HepG2 (cell line): ENCODE data around the gene NDUFS2. TPM values are rescaled to one million over a fixed set of nuclear protein-coding genes. Genes with fewer than 3 reads are reported as not detected.

Source experiments
- CAMTA2 ChIP-seq: sonication (generic); formaldehyde crosslinking; IDR thresholded peaks from 2 replicates; pipeline ENCODE4 v1.4.0; 2020; ENCODE audit warnings: mild to moderate bottlenecking, missing genetic modification reagents, borderline replicate concordance
- HDAC1 ChIP-seq: sonication (generic); formaldehyde crosslinking; IDR thresholded peaks from 2 replicates; pipeline ENCODE4 v1.5.1; 2020; ENCODE audit warnings: mild to moderate bottlenecking, missing genetic modification reagents
- IRF2 ChIP-seq: IDR thresholded peaks from 2 replicates; pipeline ENCODE4 v1.6.1; 2018; ENCODE audit warnings: missing genetic modification reagents, missing compliant biosample characterization
- NFE2L2 ChIP-seq: fragments of 150-350 bp; IDR thresholded peaks from 2 replicates; pipeline ENCODE4 v1.6.1; 2014; ENCODE audit warnings: low read length
- PATZ1 ChIP-seq: sonication (generic); formaldehyde crosslinking; IDR thresholded peaks from 2 replicates; pipeline ENCODE4 v1.4.0; 2020; ENCODE audit warnings: missing genetic modification reagents
- PBX3 ChIP-seq: sonication (generic); formaldehyde crosslinking; IDR thresholded peaks from 2 replicates; pipeline ENCODE4 v1.8.1; 2023; ENCODE audit warnings: missing genetic modification reagents, inconsistent platforms, borderline replicate concordance
- POLR2G ChIP-seq: fragments of 200-400 bp; formaldehyde crosslinking; IDR thresholded peaks from 2 replicates; pipeline ENCODE4 v1.6.1; 2018; ENCODE audit warnings: mild to moderate bottlenecking, low read depth, low read length, moderate library complexity
- RBM22 ChIP-seq: fragments of 200-400 bp; formaldehyde crosslinking; optimal IDR thresholded peaks from 2 replicates; pipeline ENCODE3; 2017; ENCODE audit warnings: mild to moderate bottlenecking, low read length, moderate library complexity
- SNAI1 ChIP-seq: sonication (generic); formaldehyde crosslinking; IDR thresholded peaks from 2 replicates; pipeline ENCODE4 v1.5.0; 2020; ENCODE audit warnings: mild to moderate bottlenecking, missing genetic modification reagents, borderline replicate concordance
- ZBTB46 ChIP-seq: sonication (generic); formaldehyde crosslinking; IDR thresholded peaks from 2 replicates; pipeline ENCODE4 v1.4.0; 2020; ENCODE audit warnings: mild to moderate bottlenecking, missing genetic modification reagents, borderline replicate concordance
- ZMAT3 ChIP-seq: sonication (generic); formaldehyde crosslinking; conservative IDR thresholded peaks from 2 replicates; pipeline ENCODE4 v1.7.0; 2021; ENCODE audit warnings: missing genetic modification reagents
- ZNF335 ChIP-seq: sonication (generic); formaldehyde crosslinking; IDR thresholded peaks from 2 replicates; pipeline ENCODE4 v1.4.0; 2020; ENCODE audit warnings: missing genetic modification reagents
- ZNF614 ChIP-seq: IDR thresholded peaks from 2 replicates; pipeline ENCODE4 v1.6.1; 2018; ENCODE audit warnings: missing biosample characterization, missing genetic modification reagents, inconsistent platforms, borderline replicate concordance
- ZNF749 ChIP-seq: sonication (generic); formaldehyde crosslinking; IDR thresholded peaks from 2 replicates; pipeline ENCODE4 v1.8.0; 2022; ENCODE audit warnings: mild to moderate bottlenecking, missing genetic modification reagents, moderate library complexity, borderline replicate concordance
- polyA plus RNA-seq, 8 experiments: library from polyadenylated mRNA; depleted of rRNA in 3 of 8; stranded (reverse) in 7 of 8; unstranded in 1 of 8; fragments of >200 nt; fragmentation: Illumina TruSeq in 4 of 8; extraction: Trizol in 4 of 8; gene quantifications; 2 replicates each; pipeline versions ENCODE4 v1.2.1 to v1.2.3, GENCODE V29; 2011 to 2016; ENCODE audit warnings: low read depth in 4 of 8, missing spikeins in 1 of 8, mixed read lengths in 1 of 8; ENCODE audit not compliant: insufficient read depth in 1 of 8
- total RNA-seq, 5 experiments: library from RNA; depleted of rRNA; stranded (reverse); fragments of >200 nt; fragmentation: Illumina TruSeq; extraction: Trizol; gene quantifications; 2 replicates each; pipeline ENCODE4 v1.2.3, GENCODE V29; 2016; ENCODE audit warnings: low read depth in 1 of 5
- TF ChIP-seq, protein P1 (sequence below), 2 experiments: sonication (generic) in 1 of 2; formaldehyde crosslinking in 1 of 2; IDR thresholded peaks; 2 replicates each; pipeline versions ENCODE4 v1.5.1 to v1.6.1; 2011 to 2020; ENCODE audit warnings: borderline replicate concordance in 1 of 2, low read depth in 1 of 2, low read length in 1 of 2, mild to moderate bottlenecking in 1 of 2, missing genetic modification reagents in 1 of 2, moderate library complexity in 1 of 2
- TF ChIP-seq, protein P2 (sequence below): sonication (generic); formaldehyde crosslinking; IDR thresholded peaks from 2 replicates; pipeline ENCODE4 v1.4.0; 2020; ENCODE audit warnings: low read depth, missing genetic modification reagents

NDUFS2 gene
- total and polyA plus RNA-seq, 2 of the 13 experiments (the other 11 are each of a cell fraction or from before 2014, with no cell fraction given): 89.9 to 118 TPM

- TF ChIP-seq ZBTB46 (CRISPR knock-in tag) (no peak), PBX3 (no peak), ZNF335 (CRISPR knock-in tag) (no peak), NFE2L2 (no peak), SNAI1 (CRISPR knock-in tag) (peak; percentile 59; the same call in 1 of the 2 replicates), HDAC1 (CRISPR knock-in tag) (peak; percentile 2; the same call in 1 of the 2 replicates), CAMTA2 (CRISPR knock-in tag) (peak; percentile 61; the same call in 1 of the 2 replicates), ZNF749 (CRISPR knock-in tag) (no peak), PATZ1 (CRISPR knock-in tag) (0 out of 2 replicates have a peak, but pooled peaks have one; percentile 1), IRF2 (CRISPR knock-in tag) (no peak; the same call in 1 of the 2 replicates), ZNF614 (CRISPR knock-in tag) (no peak), POLR2G (peak; percentile 71), RBM22 (peak; percentile 92), ZMAT3 (CRISPR knock-in tag) (no peak; the same call in 1 of the 2 replicates)
- TF ChIP-seq, protein P1, sequence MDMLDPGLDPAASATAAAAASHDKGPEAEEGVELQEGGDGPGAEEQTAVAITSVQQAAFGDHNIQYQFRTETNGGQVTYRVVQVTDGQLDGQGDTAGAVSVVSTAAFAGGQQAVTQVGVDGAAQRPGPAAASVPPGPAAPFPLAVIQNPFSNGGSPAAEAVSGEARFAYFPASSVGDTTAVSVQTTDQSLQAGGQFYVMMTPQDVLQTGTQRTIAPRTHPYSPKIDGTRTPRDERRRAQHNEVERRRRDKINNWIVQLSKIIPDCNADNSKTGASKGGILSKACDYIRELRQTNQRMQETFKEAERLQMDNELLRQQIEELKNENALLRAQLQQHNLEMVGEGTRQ (IDR thresholded peaks at IDR 0.05; ENCODE audit: low read depth, low read length): no peak
- TF ChIP-seq, protein P1 (CRISPR knock-in tag; IDR thresholded peaks at IDR 0.05; ENCODE audit: borderline replicate concordance): 0 out of 2 replicates have a peak, but pooled peaks have one; percentile 34
- TF ChIP-seq, protein P2, sequence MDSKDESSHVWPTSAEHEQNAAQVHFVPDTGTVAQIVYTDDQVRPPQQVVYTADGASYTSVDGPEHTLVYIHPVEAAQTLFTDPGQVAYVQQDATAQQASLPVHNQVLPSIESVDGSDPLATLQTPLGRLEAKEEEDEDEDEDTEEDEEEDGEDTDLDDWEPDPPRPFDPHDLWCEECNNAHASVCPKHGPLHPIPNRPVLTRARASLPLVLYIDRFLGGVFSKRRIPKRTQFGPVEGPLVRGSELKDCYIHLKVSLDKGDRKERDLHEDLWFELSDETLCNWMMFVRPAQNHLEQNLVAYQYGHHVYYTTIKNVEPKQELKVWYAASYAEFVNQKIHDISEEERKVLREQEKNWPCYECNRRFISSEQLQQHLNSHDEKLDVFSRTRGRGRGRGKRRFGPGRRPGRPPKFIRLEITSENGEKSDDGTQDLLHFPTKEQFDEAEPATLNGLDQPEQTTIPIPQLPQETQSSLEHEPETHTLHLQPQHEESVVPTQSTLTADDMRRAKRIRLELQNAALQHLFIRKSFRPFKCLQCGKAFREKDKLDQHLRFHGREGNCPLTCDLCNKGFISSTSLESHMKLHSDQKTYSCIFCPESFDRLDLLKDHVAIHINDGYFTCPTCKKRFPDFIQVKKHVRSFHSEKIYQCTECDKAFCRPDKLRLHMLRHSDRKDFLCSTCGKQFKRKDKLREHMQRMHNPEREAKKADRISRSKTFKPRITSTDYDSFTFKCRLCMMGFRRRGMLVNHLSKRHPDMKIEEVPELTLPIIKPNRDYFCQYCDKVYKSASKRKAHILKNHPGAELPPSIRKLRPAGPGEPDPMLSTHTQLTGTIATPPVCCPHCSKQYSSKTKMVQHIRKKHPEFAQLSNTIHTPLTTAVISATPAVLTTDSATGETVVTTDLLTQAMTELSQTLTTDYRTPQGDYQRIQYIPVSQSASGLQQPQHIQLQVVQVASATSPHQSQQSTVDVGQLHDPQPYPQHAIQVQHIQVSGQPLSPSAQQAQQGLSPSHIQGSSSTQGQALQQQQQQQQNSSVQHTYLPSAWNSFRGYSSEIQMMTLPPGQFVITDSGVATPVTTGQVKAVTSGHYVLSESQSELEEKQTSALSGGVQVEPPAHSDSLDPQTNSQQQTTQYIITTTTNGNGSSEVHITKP (CRISPR knock-in tag): no peak
Measured at GRCh38 chr1:161222175-161223019, 20.2 kb downstream of the NDUFS2 start (continued).
